OCI-LY7 (cell line): ENCODE measurements around the gene KIAA0513. TPM values are rescaled to one million over a fixed set of nuclear protein-coding genes. Genes with fewer than 3 reads are reported as not detected.

Source experiments
- BruUV-seq: library from RNA; stranded (reverse); fragments of 400-500 nt; replicated peaks from 2 replicates; lab custom pipeline; 2021; lab: Mats Ljungman, UMichigan
- CTCF ChIA-PET: fragments of 300-600 bp; sonication (Branson Sonifier 250); formaldehyde crosslinking; loops from one replicate; lab custom pipeline; 2022; ENCODE audit warnings: antibody characterized with exemption; ENCODE audit not compliant: unreplicated experiment; lab: Charles Lee
- POLR2A ChIA-PET: fragments of 300-600 bp; sonication (Branson Sonifier 250); formaldehyde crosslinking; loops from one replicate; lab custom pipeline; 2022; ENCODE audit warnings: antibody characterized with exemption; lab: Charles Lee
- DNase-seq: peaks from one replicate; pipeline ENCODE4 v3.0.0-alpha.2; 2015; ENCODE audit warnings: low spot score
- H2AFZ ChIP-seq: fragments of 200-600 bp; sonication (generic), shearing (Covaris generic); 2 replicates; pipeline ENCODE4 v1.6.1; 2014; ENCODE audit warnings: mild to moderate bottlenecking, antibody characterized with exemption, low read length, moderate library complexity
- H3K27ac ChIP-seq: fragments of 200-600 bp; sonication (generic); 2 replicates; pipeline ENCODE4 v1.5.1; 2014; ENCODE audit warnings: mixed run types, low read depth, mild to moderate bottlenecking, moderate library complexity, low read length, inconsistent platforms; ENCODE audit not compliant: poor library complexity, severe bottlenecking
- H3K36me3 ChIP-seq: fragments of 200-600 bp; sonication (generic); 2 replicates; pipeline ENCODE4 v1.6.1; 2014; ENCODE audit warnings: mild to moderate bottlenecking, antibody characterized with exemption, low read length, moderate library complexity, mixed read lengths; ENCODE audit not compliant: insufficient read depth
- H3K4me1 ChIP-seq: fragments of 200-600 bp; sonication (generic); 2 replicates; pipeline ENCODE4 v1.5.1; 2014; ENCODE audit warnings: mild to moderate bottlenecking, low read length; ENCODE audit not compliant: insufficient read depth, poor library complexity, severe bottlenecking
- H3K4me2 ChIP-seq: fragments of 200-600 bp; sonication (generic); 2 replicates; pipeline ENCODE4 v1.6.1; 2014; ENCODE audit warnings: mild to moderate bottlenecking, low read length
- H3K4me3 ChIP-seq: fragments of 200-600 bp; sonication (generic); 2 replicates; pipeline ENCODE4 v1.5.1; 2014; ENCODE audit warnings: mild to moderate bottlenecking, low read depth, low read length; ENCODE audit not compliant: poor library complexity, severe bottlenecking
- H3K79me2 ChIP-seq: fragments of 200-600 bp; sonication (generic); 2 replicates; pipeline ENCODE4 v1.6.1; 2016; ENCODE audit warnings: low read depth, mild to moderate bottlenecking, low read length, moderate library complexity, mixed read lengths; ENCODE audit not compliant: insufficient read depth
- H3K9me2 ChIP-seq: fragments of 200-600 bp; sonication (generic); 2 replicates; pipeline ENCODE4 v1.6.1; 2016; ENCODE audit warnings: mild to moderate bottlenecking, low read length, mixed read lengths; ENCODE audit not compliant: insufficient read depth
- H3K9me3 ChIP-seq: fragments of 200-600 bp; sonication (generic); 2 replicates; pipeline ENCODE4 v1.6.1; 2014; ENCODE audit warnings: mild to moderate bottlenecking, mixed run types, low read length, mixed read lengths
- H4K20me1 ChIP-seq: fragments of 200-600 bp; sonication (generic); 2 replicates; pipeline ENCODE4 v1.6.1; 2014; ENCODE audit warnings: mild to moderate bottlenecking, antibody characterized with exemption, low read length, moderate library complexity, mixed read lengths; ENCODE audit not compliant: insufficient read depth
- CTCF ChIP-seq: fragments of 200-600 bp; sonication (generic); conservative IDR thresholded peaks from 2 replicates; pipeline ENCODE4 v1.5.1; 2014; ENCODE audit warnings: mild to moderate bottlenecking, antibody characterized with exemption, low read length, moderate library complexity, mixed read lengths
- EZH2phosphoT487 ChIP-seq: fragments of 200-600 bp; sonication (generic); IDR thresholded peaks from 2 replicates; pipeline ENCODE4 v1.6.1; 2018; ENCODE audit warnings: low read depth, borderline replicate concordance, mild to moderate bottlenecking, mixed run types, antibody characterized with exemption, low read length, moderate library complexity, mixed read lengths
- intact Hi-C: fragments of 100-400 bp; cut with micrococcal nuclease; formaldehyde crosslinking; loops from one replicate; pipeline ENCODE4 v1.10.0; 2022; ENCODE audit not compliant: unreplicated experiment
- total RNA-seq, 2 experiments: library from RNA; depleted of rRNA in 1 of 2; stranded (reverse); fragments of >200 nt in 1 of 2; shearing (Covaris generic) in 1 of 2; gene quantifications; 2 replicates each; pipeline ENCODE4 v1.2.3, GENCODE V29; 2014 to 2022

The KIAA0513 gene
- total RNA-seq, 2 experiments from 2014 or later: 0.88 to 4.8 TPM

- H3K4me2 ChIP-seq: no peak overlapping the region
- no peaks in the 10 kb centered on the region for H3K4me1 ChIP-seq
- DNase-seq: no peak
- peaks cover 52% of the 10 kb centered on the region for H3K36me3 ChIP-seq
- POLR2A ChIA-PET: no interaction called here
- no peak overlapping the region for H2AFZ ChIP-seq
- no peaks in the 10 kb centered on the region for H3K9me3 ChIP-seq
- no peaks in the 10 kb centered on the region for H4K20me1 ChIP-seq
- no peak overlapping the region for H3K27ac ChIP-seq
- H3K4me3 ChIP-seq: no peak overlapping the region
- peaks cover 5% of the 10 kb centered on the region; the same call in 1 of the 2 replicates for H3K79me2 ChIP-seq
- intact Hi-C loops: no loop called here
- CTCF ChIA-PET: no interaction called here
- no peaks in the 10 kb centered on the region for H3K9me2 ChIP-seq
- no peak for TF ChIP-seq EZH2phosphoT487
- TF ChIP-seq CTCF: no peak
- no TSS peak for BruUV-seq
Measured at GRCh38 chr16:84993926-84994325, 33.7 kb upstream of the KIAA0513 start.

- peaks cover 5% of the 10 kb centered on the region; the same call in 1 of the 2 replicates for H3K79me2 ChIP-seq
- intact Hi-C loops: no loop called here
Measured at GRCh38 chr16:84995663-84996062, 31.9 kb upstream of the KIAA0513 start.

More at GRCh38 chr16:84995663-84996062, 31.9 kb upstream of the KIAA0513 start:
- Histone ChIP-seq H3K9me3 (no peaks in the 10 kb centered on the region), H3K4me2 (no peak overlapping the region), H3K9me2 (no peaks in the 10 kb centered on the region), H4K20me1 (no peaks in the 10 kb centered on the region), H2AFZ (no peak overlapping the region), H3K27ac (no peak overlapping the region), H3K4me3 (no peak overlapping the region), H3K4me1 (no peaks in the 10 kb centered on the region), H3K36me3 (peaks cover 53% of the 10 kb centered on the region)
- TF ChIP-seq CTCF (no peak), EZH2phosphoT487 (no peak)
- POLR2A ChIA-PET: interaction anchor here (0.7 kb wide), 1 partner anchor 997 kb away, joined by 3 read pairs; no protein-coding TSS in a partner anchor
- BruUV-seq: no TSS peak
- no peak for DNase-seq
- CTCF ChIA-PET: no interaction called here
